Gastrocnemius medialis (tissue), 4 donors: Measurements from ENCODE around the gene GFY.

ENCODE experiments used
- CTCF ChIP-seq, 5 experiments: fragments of 450-650 bp in 3 of 5; fragments of 200-600 bp in 2 of 5; sonication (generic) in 2 of 5; IDR thresholded peaks in 4 of 5; conservative IDR thresholded peaks in 1 of 5; 1 replicate in 4 of 5; 2 replicates in 1 of 5; pipeline ENCODE4 v1.5.1; 2016 to 2019; ENCODE audit warnings: antibody characterized with exemption in 5 of 5, mild to moderate bottlenecking in 3 of 5, moderate library complexity in 3 of 5
- POLR2A ChIP-seq, 2 donors: fragments of 450-650 bp; IDR thresholded peaks; one replicate each; pipeline ENCODE4 v1.6.1; 2017; ENCODE audit warnings: antibody characterized with exemption in 2 of 2, mild to moderate bottlenecking in 2 of 2, moderate library complexity in 2 of 2

- TF ChIP-seq CTCF (IDR thresholded peaks at IDR 0.05 in 4 of 5, conservative IDR thresholded peaks at IDR 0.05 in 1 of 5): peak in 3 of 5 experiments; percentile 9 to 46 (median 35)
- TF ChIP-seq POLR2A (IDR thresholded peaks at IDR 0.05): peak in 1 of 2 donors; percentile 53
These were observed 26.4 kb downstream of the GFY start, which contains the start of gene PIH1D1 for GRCh38 chr19:49451430-49452181.
